Activated CD8-positive, alpha-beta memory T cell treated with anti-CD3 and anti-CD28 coated beads for 36 hours (primary cell): ENCODE data around the gene PARD6G. TPM values are rescaled to one million over a fixed set of nuclear protein-coding genes. Genes with fewer than 3 reads are reported as not detected.

Source experiments
- CTCF ChIA-PET: fragments of 350-600 bp; sonication (Branson Sonifier 250); formaldehyde crosslinking; loops from one replicate; lab custom pipeline; 2021; ENCODE audit warnings: antibody characterized with exemption; lab: Charles Lee
- POLR2A ChIA-PET: fragments of 350-600 bp; sonication (Branson Sonifier 250); formaldehyde crosslinking; loops from one replicate; lab custom pipeline; 2021; ENCODE audit warnings: antibody characterized with exemption; lab: Charles Lee
- total RNA-seq, 2 experiments: library from RNA; stranded (reverse); gene quantifications; one replicate each; pipeline ENCODE4 v1.2.3, GENCODE V29; 2021

Gene PARD6G
- total RNA-seq, 2 experiments from 2014 or later: 0.38 to 0.72 TPM

- ChIA-PET POLR2A (interaction anchor here (0.6 kb wide), 1 partner anchor 40 kb away, joined by 3 read pairs; no protein-coding TSS in a partner anchor), CTCF (interaction anchor here (1.1 kb wide), 1 partner anchor 19 kb away, joined by 3 read pairs; no protein-coding TSS in a partner anchor)
Measured at GRCh38 chr18:80137137-80137536, 110.2 kb downstream of the PARD6G start.

DNA sequence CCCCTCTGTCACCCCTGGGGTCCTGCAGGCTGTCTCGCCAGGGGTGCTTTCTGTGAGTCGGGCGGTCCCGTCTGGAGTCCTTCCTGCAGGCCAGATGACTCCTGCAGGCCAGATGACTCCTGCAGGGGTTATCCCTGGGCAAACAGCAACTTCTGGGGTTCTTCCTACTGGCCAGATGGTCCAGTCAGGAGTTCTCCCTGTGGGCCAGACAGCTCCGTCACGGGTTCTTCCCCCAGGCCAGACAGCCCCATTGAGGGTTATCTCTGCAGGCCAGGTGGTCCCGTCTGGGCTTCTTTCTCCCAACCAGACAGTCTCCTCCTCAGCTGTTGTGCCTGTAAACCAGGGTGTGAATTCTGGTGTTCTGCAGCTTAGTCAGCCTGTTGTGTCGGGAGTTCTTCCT, 110.6 kb downstream of the PARD6G start:
- ChIA-PET POLR2A (no interaction called here), CTCF (interaction anchor here (1.1 kb wide), 1 partner anchor 19 kb away, joined by 3 read pairs; no protein-coding TSS in a partner anchor)

DNA sequence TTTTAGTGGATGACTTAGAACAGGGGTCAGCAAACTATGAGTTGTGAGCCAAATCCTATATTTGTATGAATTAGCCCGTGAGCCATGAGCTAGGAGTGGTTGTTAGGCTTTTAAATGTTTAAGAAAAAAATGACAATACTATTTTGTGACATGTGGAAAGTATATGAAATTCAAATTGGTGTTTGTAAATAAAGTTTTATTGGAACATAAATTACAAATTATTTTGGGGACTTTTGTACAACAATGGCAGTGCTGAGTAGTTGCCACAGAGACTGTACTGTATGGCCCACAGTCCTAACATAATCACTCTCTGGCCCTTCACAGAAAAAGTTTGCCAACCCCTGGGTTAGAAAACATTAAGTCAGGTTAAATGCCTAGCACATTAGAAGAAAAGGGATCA, 112.2 kb downstream of the PARD6G start:
- CTCF ChIA-PET: interaction anchor here (0.6 kb wide), 1 partner anchor 947 kb away, joined by 3 read pairs; no protein-coding TSS in a partner anchor
- POLR2A ChIA-PET: no interaction called here

GRCh38 chr18:80133124-80133523, 114.2 kb downstream of the PARD6G start:
- POLR2A ChIA-PET: no interaction called here

GRCh38 chr18:80132180-80132812, 115.0 kb downstream of the PARD6G start:
- POLR2A ChIA-PET: no interaction called here
- CTCF ChIA-PET: no interaction called here

More at GRCh38 chr18:80133124-80133523, 114.2 kb downstream of the PARD6G start:
- CTCF ChIA-PET: interaction anchor here (0.7 kb wide), 1 partner anchor 112 kb away, joined by 3 read pairs; no protein-coding TSS in a partner anchor

DNA sequence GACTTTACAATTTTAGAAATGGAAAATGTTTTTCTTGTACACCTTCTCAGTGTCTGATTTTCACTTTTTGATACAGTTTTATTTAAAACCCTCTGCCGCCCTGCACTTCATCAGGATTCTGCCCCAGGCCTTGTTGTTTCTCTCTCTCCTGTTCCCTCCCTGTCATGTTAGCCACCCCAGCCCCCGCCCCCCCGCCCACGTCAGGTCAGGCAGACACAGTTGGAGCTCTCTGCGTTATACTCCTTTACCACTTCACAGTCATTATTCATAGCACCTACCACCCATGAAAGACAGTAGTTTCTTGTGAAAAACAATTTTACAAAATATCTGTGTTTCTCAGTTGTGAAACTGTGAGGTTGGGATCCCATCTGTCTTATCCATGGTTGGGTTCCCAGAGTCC, 116.8 kb downstream of the PARD6G start:
- CTCF ChIA-PET: no interaction called here
- POLR2A ChIA-PET: no interaction called here

DNA sequence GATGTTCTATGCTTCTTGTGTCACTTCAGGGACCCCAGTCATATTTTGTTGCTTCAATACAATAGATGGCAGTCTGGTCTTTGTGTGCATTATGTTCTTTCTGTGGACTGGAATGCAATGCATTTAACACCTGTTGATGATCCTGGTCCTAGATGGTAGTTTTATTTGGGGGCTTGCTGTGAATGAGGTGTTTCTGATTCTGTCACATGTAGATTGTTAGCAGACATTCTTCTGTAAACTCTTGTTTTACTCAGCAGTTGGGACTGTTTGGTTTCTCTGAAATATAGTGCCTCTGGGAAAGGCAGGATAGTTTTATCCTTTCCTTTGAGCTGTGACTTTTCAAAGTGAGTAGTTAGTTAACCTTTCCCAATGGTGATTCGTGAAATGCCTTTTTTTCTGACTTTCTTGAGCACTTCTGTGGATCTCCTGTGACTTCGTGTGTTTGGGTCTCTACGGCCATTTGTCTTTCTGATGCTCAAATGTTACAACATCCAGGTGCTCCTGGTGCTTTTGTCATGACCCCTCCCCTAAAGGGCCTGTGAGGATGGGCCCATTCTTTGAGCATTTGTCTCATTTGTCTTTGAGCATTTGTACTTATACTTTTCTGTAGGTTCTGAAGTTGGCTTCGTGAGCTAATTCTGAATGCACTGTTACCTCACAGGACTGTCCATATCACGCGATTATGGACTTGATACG, 117.5 kb downstream of the PARD6G start:
- CTCF ChIA-PET: no interaction called here
- POLR2A ChIA-PET: no interaction called here

DNA sequence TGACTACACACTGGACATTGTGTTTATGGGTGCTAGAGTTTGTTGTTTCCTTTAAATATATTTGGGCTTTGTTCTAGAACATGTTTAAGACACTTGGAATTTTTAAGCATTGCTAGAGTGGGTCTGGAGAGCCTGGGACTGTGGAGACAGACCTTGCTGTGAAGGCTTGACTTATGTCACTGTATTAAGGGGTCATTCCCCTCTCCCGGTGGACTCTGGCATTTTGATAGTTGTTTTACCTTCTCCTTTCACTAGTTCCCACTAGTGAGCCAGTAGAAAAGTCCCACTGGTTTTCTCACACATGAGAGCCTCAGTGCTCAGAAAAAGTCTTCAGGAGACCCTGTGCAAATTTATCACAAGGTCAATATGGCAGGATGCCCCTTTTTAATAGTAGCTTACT, 119.7 kb downstream of the PARD6G start:
- POLR2A ChIA-PET: no interaction called here
- CTCF ChIA-PET: no interaction called here

GRCh38 chr18:80126797-80127196, 120.5 kb downstream of the PARD6G start:
- ChIA-PET CTCF (no interaction called here), POLR2A (no interaction called here)

- CTCF ChIA-PET: no interaction called here
- POLR2A ChIA-PET: no interaction called here
Measured at GRCh38 chr18:80124131-80124530, 123.2 kb downstream of the PARD6G start.

- ChIA-PET POLR2A (no interaction called here), CTCF (no interaction called here)
Measured at GRCh38 chr18:80120932-80121331, 126.4 kb downstream of the PARD6G start.

- CTCF ChIA-PET: no interaction called here
- POLR2A ChIA-PET: no interaction called here
Measured at GRCh38 chr18:80119111-80119510, 128.2 kb downstream of the PARD6G start.

DNA sequence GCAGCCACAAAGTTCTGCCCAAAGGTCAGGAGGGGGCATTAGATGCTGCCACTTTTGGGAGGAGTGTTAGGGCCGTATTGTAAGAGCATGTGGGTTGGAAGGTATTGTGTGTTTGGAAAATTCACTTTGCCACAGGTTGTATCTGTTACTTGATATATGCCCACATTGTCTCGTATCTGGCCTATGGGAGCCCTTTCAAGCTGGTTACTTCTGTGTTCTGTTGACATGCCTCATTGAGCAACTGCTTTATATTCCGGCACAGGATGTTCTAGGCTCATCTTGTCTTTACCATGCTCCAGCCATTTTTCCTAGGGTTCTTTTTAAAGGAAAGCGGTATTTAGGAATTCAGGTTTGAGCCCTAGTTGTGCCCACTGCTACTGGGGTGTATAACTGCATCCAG, 132.3 kb downstream of the PARD6G start:
- ChIA-PET POLR2A (no interaction called here), CTCF (no interaction called here)

GRCh38 chr18:80112624-80113248, 134.6 kb downstream of the PARD6G start:
- ChIA-PET CTCF (no interaction called here), POLR2A (no interaction called here)

DNA sequence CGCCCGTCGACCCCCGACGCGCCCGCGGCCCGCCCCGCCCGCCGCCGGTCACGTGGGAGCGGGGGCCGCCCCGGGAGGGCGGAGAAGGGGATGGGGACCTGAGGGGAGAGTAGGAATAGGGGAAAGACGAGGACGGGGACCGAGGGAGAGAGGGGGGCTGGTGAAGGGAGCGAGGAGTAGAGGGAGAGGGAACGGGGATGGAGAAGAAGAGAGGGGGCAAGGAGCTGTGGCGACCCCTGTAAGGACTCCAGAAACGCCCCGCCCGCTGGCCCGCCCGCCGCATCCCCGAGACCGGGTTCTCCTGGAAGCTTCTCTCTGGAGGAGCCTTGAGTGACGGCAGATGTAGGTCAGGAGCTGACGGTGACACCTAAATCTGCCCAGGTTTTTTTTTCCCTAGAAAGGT, 137.6 kb downstream of the PARD6G start:
- POLR2A ChIA-PET: interaction anchor here (2.2 kb wide), 1 partner anchor 75 kb away, joined by 16 read pairs; the partner anchor contains the start of gene RBFA
- CTCF ChIA-PET: interaction anchor here (0.8 to 1.6 kb wide), 3 partner anchors 48 to 75 kb away, joined by 3 read pairs; partner anchors contain the start of gene RBFA

DNA sequence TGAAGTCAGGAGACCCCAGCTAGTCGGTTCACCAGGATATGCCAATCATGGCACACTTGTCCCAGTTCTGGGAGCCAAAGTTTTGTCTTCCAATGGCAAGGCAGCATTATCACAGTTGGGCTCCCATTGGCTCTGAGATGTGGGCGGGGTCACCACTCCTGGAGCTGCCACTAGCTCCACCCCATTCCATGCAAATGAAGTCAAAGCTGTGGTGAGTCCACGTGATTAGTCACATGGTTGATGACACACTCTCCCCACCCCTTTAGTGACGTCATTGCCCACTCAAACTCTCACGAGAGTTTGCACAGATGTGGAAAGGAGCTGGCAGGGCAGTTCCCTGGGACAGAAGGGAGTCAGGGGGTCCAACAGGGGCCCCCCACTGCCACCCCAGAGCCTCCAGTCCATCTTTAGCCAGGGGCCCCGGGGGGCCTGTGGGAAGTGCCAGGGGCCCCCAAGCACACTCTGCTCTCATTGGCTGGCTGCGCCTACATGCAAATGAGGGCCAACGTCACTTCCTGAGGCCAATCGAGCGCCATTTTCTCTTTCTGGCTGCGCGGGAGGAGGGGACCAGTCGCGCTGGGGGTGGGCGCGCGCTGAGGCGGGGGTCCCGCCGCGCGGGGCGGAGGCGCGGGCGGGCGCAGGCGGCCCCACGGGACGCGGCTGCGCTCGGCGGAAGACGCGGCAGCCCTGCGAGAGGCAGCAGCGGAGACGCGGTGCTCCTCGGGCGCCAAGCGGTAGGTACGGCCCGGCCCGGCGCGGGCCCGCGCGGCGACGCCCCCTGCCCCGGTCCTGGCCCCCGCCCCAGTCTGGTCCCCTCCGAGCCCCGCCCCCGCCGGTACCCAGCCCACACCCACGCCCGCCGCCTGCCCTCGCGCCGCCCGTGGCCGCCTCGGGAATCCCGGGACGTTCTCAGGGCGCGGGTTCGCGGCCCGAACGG, 138.3 kb downstream of the PARD6G start, which contains the start of gene ADNP2:
Gene ADNP2 (plus strand): TSS at position 524 of the 937 bp plus-strand sequence. CDS start 8,281 bp downstream, outside the sequence.
- CTCF ChIA-PET: interaction anchor here (0.8 kb wide), 1 partner anchor 50 kb away, joined by 3 read pairs; no protein-coding TSS in a partner anchor

DNA sequence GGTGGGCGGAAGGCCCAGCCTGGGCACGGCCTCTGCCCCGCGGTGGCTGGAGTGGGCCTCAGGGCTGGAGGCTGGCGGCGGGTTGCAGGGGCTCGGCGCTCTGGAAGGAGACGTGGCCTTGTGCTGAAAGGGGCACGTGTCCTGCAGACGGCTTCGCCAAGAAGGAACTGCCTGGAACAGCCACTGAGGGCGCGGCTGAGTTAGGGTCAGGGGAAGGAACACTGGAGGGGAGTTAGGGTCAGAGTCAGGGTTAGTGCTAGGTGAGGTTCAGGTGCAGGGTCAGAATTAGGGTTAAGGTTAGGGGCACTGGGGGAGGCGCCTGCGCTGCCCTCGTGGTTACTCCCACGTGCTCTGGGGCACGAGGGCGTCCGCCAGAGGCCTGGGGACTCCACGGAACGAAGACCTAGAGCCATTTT, 139.2 kb downstream of the PARD6G start:
- CTCF ChIA-PET: no interaction called here
- POLR2A ChIA-PET: interaction anchor here (2.2 kb wide), 1 partner anchor 74 kb away, joined by 16 read pairs; the partner anchor contains the start of gene RBFA

More for the DNA sequence above, 138.3 kb downstream of the PARD6G start, which contains the start of gene ADNP2:
- POLR2A ChIA-PET: interaction anchor here (0.9 to 2.2 kb wide), 2 partner anchors 75 to 122 kb away, joined by 3 to 16 read pairs; partner anchors contain the start of gene RBFA

- ChIA-PET CTCF (no interaction called here), POLR2A (no interaction called here)
Measured at GRCh38 chr18:80107426-80107825, 139.9 kb downstream of the PARD6G start.
